Heart right ventricle (tissue), 16 donors: ENCODE measurements around the gene ADCY5. TPM values are rescaled to one million over a fixed set of nuclear protein-coding genes. Genes with fewer than 3 reads are reported as not detected.

Source experiments
- ATAC-seq, 8 donors: fragments of 200-7000 bp; cut with Tn5 transposase; one replicate each; pipeline ENCODE4 v1.9.1; 2020; ENCODE audit warnings: mild to moderate bottlenecking in 8 of 8, moderate library complexity in 8 of 8, moderate number of reproducible peaks in 1 of 8
- DNase-seq, 2 donors: peaks; one replicate each; pipeline ENCODE4 v3.0.0-alpha.2; 2020
- H3K27ac ChIP-seq, 10 donors: fragments of 200-600 bp; sonication (generic) in 2 of 10; one replicate each; pipeline versions ENCODE4 v1.5.0 to v1.8.0; 2020 to 2022; ENCODE audit warnings: mild to moderate bottlenecking in 3 of 10
- H3K27me3 ChIP-seq, 7 donors: fragments of 200-600 bp; one replicate each; pipeline ENCODE4 v1.8.0; 2021 to 2022; ENCODE audit warnings: mild to moderate bottlenecking in 2 of 7
- H3K36me3 ChIP-seq, 9 donors: fragments of 200-600 bp; sonication (generic) in 1 of 9; one replicate each; pipeline versions ENCODE4 v1.5.0 to v1.8.0; 2020 to 2022; ENCODE audit warnings: mild to moderate bottlenecking in 2 of 9
- H3K4me1 ChIP-seq, 9 donors: fragments of 200-600 bp; sonication (generic) in 1 of 9; one replicate each; pipeline versions ENCODE4 v1.5.0 to v1.8.0; 2020 to 2022; ENCODE audit warnings: mild to moderate bottlenecking in 4 of 9
- H3K4me3 ChIP-seq, 10 donors: fragments of 200-600 bp; sonication (generic) in 2 of 10; one replicate each; pipeline versions ENCODE4 v1.5.0 to v1.8.0; 2020 to 2022; ENCODE audit warnings: mild to moderate bottlenecking in 7 of 10, moderate library complexity in 2 of 10
- H3K9me3 ChIP-seq, 11 donors: fragments of 200-600 bp in 10 of 11; sonication (generic) in 2 of 11; one replicate each; pipeline versions ENCODE4 v1.5.0 to v1.8.0; 2013 to 2022; ENCODE audit warnings: mild to moderate bottlenecking in 2 of 11, control low read depth in 1 of 11, moderate library complexity in 1 of 11
- WGBS, 2 donors: extraction: QIAGEN DNeasy Blood & Tissue Kit; methylation state at CpG; one replicate each; pipeline ENCODE4 v1.1.7; 2013; ENCODE audit warnings: inconsistent platforms in 1 of 2; 5-methylcytosine and 5-hydroxymethylcytosine counted together
- intact Hi-C, 10 donors: fragments of 100-400 bp; cut with DNase I; formaldehyde crosslinking; loops; one replicate each; pipeline versions ENCODE4 v1.11.1 to v1.14.2; 2022
- polyA plus RNA-seq, 2 donors: library from polyadenylated mRNA; stranded (reverse); fragments of 200-250 nt; gene quantifications; one replicate each; pipeline ENCODE4 v1.2.3, GENCODE V29; 2013
- total RNA-seq, 10 donors: library from RNA; stranded (reverse); fragmentation: NEBNext Ultra II Directional in 3 of 10; extraction: Animal tissue kit (Norgen Biotek cat#: 25700) in 3 of 10; gene quantifications; one replicate each; pipeline versions ENCODE4 v1.2.1 to v1.2.4, GENCODE V29; 2021 to 2023
- TF ChIP-seq, protein P1 (sequence below), 9 donors: fragments of 200-600 bp; sonication (generic) in 2 of 9; IDR thresholded peaks; one replicate each; pipeline versions ENCODE4 v1.5.0 to v1.8.0; 2021 to 2022; ENCODE audit warnings: antibody characterized with exemption in 9 of 9, mild to moderate bottlenecking in 5 of 9, moderate library complexity in 1 of 9
- donor health status: Arrhythmogenic right ventricular cardiomyopathy.
- donor health status: ischemic (EF 13 %, LVEDD 7.1; RV severe dilation, severe dysfunction).
- donor health status: healthy with polysubstance abuse.
- donor health status: DM: no; HTN: yes; CAD: no.
- donor health status: DM: no; HTN: no; CAD: no.
- donor health status: ischemic (EF 25% LVEDD 6.9; RV normal size, moderate dysfunction).
- donor health status: ischemic (EF 25% LVEDD 5.7; RV mildly dilated, moderate dysfunction).
- donor health status: healthy.
- donor health status: DM: yes; HTN: yes; CAD: no.
- donor health status: Ischemic cardiomyopathy.
- donor health status: ischemic (EF 35%, LVEDD 5.7; RV mildly dilated, moderate dysfunction).
- donor health status: nonischemic (EF 11% LVEDD 7.7; RV severe dilation, severe dysfunction).
- donor health status: DM: yes; HTN: yes; CAD: no.
- donor health status: PGD.
- donor health status: ischemic (EF 29% LVEDD 5.4; RV normal size, mild dysfunction).
- donor health status: nonischemic (EF 23%, LVEDD 6.1; RV moderate dilation, normal function).

The ADCY5 gene
- total and polyA plus RNA-seq, 12 donors, result 37.2 to 245 (median 198) TPM

DNA sequence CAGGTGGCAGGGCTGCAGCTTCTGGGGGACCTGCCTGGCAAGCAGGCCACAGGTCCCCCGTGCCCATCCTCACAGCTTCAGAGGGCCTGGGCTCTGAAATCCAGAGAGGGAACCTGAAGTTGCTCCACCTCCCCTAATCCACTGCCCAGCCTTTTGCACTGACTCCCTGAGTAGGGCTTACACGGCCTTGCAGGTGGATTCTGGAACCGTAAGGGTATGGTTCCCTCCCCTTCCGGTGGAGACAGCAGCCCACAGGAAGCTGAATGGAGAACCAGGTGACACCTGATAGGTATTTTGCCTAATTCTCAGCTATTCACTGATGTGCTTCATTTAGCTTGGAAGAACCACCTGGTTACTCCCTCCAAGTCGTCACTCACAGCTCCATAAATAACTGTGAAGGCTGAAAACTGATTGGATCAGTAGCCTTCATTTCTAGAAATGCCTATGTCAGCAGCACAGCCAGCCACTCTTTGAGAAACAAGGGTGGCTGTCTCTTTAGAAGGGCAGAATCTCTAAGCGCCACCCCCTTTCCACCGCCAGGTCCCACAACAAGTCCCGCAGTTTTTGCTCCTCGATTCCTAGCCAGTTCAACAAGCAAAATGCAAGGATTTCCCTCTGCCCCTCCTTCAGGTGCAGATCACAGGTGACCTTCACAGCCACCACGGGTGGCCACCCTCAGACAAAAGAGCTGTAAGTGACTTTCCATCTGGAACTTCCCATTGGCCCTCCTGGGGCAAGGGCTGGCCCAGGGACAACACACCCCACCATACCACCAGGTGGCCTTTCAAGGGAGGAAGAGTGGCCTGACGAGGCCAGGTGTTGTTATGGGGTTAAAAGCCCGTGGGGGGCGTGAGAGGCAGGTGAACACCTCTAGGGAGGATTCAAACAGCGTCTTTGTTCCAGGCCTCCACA lies 134.3 kb downstream of the ADCY5 start:
- H3K27ac ChIP-seq, result peak overlapping the region in 8 of 10 donors; percentile 21 to 69 (median 49)
- 46 to 56% methylated on average over 14 of the region's 14 CpGs for WGBS, 2 donors
- TF ChIP-seq, protein P1, sequence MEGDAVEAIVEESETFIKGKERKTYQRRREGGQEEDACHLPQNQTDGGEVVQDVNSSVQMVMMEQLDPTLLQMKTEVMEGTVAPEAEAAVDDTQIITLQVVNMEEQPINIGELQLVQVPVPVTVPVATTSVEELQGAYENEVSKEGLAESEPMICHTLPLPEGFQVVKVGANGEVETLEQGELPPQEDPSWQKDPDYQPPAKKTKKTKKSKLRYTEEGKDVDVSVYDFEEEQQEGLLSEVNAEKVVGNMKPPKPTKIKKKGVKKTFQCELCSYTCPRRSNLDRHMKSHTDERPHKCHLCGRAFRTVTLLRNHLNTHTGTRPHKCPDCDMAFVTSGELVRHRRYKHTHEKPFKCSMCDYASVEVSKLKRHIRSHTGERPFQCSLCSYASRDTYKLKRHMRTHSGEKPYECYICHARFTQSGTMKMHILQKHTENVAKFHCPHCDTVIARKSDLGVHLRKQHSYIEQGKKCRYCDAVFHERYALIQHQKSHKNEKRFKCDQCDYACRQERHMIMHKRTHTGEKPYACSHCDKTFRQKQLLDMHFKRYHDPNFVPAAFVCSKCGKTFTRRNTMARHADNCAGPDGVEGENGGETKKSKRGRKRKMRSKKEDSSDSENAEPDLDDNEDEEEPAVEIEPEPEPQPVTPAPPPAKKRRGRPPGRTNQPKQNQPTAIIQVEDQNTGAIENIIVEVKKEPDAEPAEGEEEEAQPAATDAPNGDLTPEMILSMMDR (IDR thresholded peaks at IDR 0.05), result no peak
- peaks cover 0 to 32% (median 12%) of the 10 kb centered on the region in 9 donors for H3K4me1 ChIP-seq
- no peak overlapping the region for H3K4me3 ChIP-seq
- intact Hi-C loops, result no loop called here
- H3K36me3 ChIP-seq, result peaks cover 0 to 82% (median 7%) of the 10 kb centered on the region in 9 donors
- H3K9me3 ChIP-seq, result no peaks in the 10 kb centered on the region
- peaks cover 0 to 12% (median 0%) of the 10 kb centered on the region in 7 donors for H3K27me3 ChIP-seq
- DNase-seq (no peak), ATAC-seq (peak in 6 of 8 donors; percentile 24 to 42 (median 36))

DNA sequence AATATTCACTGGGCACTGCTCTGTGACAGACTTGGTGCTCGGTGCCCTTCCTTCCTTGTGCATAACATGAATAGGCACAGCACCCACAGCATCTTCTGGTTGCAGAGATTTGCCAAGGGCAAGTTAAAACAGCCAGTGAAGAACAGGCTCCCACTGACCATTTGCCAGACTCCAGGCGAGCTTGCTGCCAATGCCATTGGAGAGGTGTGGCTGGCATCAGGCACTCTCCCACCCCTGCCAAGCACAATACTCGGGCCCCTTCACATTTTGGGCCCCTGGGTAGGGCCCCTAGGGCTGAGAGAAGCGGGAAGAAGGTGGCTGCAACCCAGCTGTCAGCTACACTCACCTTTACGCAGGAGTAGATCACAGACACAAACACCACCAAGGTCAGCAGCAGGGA lies 135.0 kb downstream of the ADCY5 start:
- Histone ChIP-seq H3K27ac (peak overlapping the region in 5 of 10 donors; percentile 27 to 69 (median 59)), H3K36me3 (peaks cover 0 to 83% (median 6%) of the 10 kb centered on the region in 9 donors), H3K4me3 (no peak overlapping the region), H3K9me3 (no peaks in the 10 kb centered on the region), H3K4me1 (peaks cover 0 to 30% (median 12%) of the 10 kb centered on the region in 9 donors), H3K27me3 (peaks cover 0 to 12% (median 0%) of the 10 kb centered on the region in 7 donors)
- TF ChIP-seq, protein P1 (IDR thresholded peaks at IDR 0.05), result no peak
- 35 to 45% methylated on average over 5 of the region's 5 CpGs for WGBS, 2 donors
- intact Hi-C loops, result no loop called here
- DNase-seq (no peak), ATAC-seq (peak; percentile 49 to 84 (median 72))

DNA sequence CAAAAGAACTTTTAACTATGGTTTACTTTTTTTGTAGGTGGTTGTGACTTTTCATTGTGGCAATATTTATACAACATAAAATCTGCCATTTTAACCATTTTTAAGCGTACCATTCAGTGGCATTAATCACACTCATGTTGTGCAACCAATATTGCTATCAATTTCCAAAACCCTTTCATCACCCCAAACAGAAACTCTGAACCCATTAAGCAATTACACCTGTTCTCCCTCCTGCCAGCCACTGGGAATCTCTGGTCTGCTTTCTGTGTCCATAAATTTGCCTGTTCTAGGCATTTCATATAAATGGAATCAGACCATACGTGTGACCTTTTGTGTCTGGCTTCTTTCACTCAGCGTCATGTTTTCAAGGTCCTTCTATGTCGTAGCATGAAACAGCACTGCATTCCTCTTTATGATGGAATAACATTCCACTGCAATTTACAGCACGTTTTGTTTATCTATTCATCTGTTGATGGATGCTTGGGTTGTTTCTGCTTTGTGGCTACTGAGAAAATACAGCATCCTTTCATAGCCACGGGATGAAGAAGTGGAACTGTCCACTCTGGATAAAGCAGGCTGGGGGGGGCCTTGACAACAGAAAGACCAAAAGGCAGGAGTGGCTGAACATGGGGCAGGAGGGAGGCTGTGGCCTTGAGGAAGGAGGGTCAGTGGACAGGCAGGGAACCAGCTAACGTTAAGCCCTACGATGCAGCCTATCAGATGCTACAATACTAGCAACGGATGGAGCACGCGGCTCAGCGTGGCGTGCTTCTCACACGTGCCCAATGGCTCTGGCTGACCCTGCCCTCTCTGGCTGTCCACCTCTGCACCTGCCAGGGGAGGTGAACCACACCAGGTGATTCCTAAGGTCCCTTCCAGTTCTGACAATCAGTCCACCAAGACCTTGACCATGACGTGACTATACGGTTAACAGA lies 136.3 kb downstream of the ADCY5 start:
- DNase-seq (no peak), ATAC-seq (peak in 1 of 8 donors; percentile 32)
- intact Hi-C loops, result no loop called here
- Histone ChIP-seq H3K27me3 (peaks cover 0 to 12% (median 0%) of the 10 kb centered on the region in 7 donors), H3K4me1 (peaks cover 0 to 28% (median 12%) of the 10 kb centered on the region in 9 donors), H3K9me3 (no peaks in the 10 kb centered on the region), H3K36me3 (peaks cover 0 to 72% (median 4%) of the 10 kb centered on the region in 9 donors), H3K4me3 (no peak overlapping the region), H3K27ac (peak overlapping the region in 1 of 10 donors; percentile 68)
- TF ChIP-seq, protein P1 (IDR thresholded peaks at IDR 0.05), result no peak
- WGBS, 2 donors, result 61 to 72% methylated on average over 16 of the region's 16 CpGs

DNA sequence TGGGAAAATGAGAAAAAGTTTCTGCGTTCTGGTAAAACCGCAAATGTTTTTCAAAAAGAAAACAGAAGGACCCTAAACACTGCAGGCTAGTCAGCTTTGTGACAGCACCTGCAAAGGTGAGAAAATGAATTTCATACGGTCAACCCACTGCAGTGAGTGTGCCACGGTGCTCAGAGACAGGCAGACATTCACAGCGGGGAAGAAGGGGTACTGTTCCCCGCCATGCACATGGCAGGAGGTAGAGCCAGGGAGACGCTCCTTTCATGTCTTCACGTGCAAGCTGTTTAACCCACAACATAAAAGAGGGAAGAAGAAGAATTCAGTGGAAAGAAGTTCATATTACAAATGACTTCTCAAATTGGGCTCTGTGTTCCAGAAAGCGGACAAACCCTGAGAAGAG lies 137.7 kb downstream of the ADCY5 start:
- DNase-seq (no peak), ATAC-seq (no peak)
- H3K9me3 ChIP-seq, result no peaks in the 10 kb centered on the region
- 67 to 77% methylated on average over 9 of the region's 9 CpGs for WGBS, 2 donors
- peaks cover 0 to 28% (median 12%) of the 10 kb centered on the region in 9 donors for H3K4me1 ChIP-seq
- no peak overlapping the region for H3K27ac ChIP-seq
- peaks cover 0 to 12% (median 0%) of the 10 kb centered on the region in 7 donors for H3K27me3 ChIP-seq
- no peak overlapping the region for H3K4me3 ChIP-seq
- H3K36me3 ChIP-seq, result peaks cover 0 to 71% (median 4%) of the 10 kb centered on the region in 9 donors
- TF ChIP-seq, protein P1 (IDR thresholded peaks at IDR 0.05), result no peak
- intact Hi-C loops, result no loop called here
